ENCODE data around the gene DONSON.

- TF ChIP-seq CTCF (IDR thresholded peaks at IDR 0.05; ENCODE audit: low read depth, low read length) (no peak), EZH2phosphoT487 (IDR thresholded peaks at IDR 0.05; ENCODE audit: low read depth) (no peak)
Observed at GRCh38 chr21:33542640-33543504, 45.6 kb downstream of the DONSON start, which contains the start of gene SON.

Data from OCI-LY3 (cell line).